ENCODE data around the gene PRR7.
A peak's percentile ranks its signal among the peaks of the same experiment; 100 is the strongest.
"Not testable (repeated sequence)": the region's sequence is repeated elsewhere in the genome, so short reads cannot be mapped to it uniquely, and the experiment has no call there.

PRR7 gene

DNA sequence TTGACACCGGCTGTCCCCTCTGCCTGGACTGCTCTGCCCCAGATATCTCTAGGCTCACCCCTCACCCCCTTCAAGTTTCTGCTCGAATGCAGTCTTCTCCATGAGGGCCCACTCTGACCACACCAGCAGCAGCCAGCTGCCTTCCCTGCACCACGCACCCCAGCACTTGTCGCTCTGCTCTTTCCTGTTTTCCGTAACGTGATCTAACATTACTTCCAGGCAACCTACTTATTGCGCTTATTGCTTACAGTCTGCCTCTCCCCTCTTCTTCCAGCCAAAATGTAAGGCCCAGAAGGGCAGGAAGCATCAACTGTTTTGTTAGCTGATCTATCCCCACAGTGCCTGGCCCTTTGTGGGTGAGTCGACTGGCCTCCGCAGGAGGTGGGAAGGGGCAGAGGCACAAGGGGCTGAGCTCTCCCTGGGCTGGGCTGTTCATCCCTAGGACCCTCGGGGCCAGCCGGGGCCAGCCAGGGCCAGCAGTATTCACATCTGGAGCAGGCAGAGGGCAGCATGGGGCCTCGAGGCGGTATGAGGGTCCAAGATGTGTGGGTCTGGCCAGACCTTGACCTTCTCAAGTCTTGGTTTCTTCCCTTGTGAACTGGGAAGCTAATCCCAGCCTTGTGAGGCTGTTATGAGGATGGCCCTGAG is 38.4 kb downstream of the PRR7 start:
- no peak for DNase-seq (ENCODE audit: low spot score)

DNA sequence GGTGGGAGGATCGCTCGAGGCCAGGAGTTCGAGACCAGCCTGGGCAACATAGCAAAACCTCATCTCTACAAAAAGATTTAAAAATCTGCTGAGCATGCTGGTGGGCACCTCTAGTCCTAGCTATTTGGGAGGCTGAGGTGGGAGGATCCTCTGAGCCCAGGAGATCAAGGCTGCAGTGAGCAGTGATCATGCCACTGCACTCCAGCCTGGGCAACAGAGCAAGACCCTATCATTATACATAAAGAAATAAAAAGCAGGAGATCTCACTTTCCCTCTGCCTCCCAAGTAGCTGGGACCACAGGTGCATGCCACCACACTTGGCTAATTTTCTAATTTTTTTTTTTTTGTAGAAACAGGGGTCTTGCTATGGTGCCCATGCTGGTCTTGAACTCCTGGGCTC is 39.1 kb downstream of the PRR7 start:
- not testable (repeated sequence) for DNase-seq (ENCODE audit: low spot score)

DNA sequence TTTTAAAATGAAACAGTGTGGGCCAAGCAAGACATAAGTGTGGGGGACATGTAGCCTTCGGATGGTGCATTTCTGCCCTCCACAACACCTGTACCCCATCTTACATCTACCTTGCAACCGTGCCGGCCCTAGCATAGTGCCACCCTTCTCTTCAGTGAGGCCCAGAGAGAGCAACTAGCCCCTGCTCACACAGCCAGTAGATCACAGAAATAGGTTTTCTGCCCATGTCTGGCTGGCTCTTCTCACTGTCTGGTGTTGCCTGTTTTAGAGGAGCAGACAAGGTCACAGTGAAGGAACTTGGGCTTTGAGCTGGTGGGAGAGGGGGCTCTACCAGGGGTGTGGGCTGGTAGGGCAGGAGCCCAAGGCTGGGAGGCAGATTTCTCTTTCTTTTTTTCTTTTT is 39.6 kb downstream of the PRR7 start:
- no peak for DNase-seq (ENCODE audit: low spot score)

DNA sequence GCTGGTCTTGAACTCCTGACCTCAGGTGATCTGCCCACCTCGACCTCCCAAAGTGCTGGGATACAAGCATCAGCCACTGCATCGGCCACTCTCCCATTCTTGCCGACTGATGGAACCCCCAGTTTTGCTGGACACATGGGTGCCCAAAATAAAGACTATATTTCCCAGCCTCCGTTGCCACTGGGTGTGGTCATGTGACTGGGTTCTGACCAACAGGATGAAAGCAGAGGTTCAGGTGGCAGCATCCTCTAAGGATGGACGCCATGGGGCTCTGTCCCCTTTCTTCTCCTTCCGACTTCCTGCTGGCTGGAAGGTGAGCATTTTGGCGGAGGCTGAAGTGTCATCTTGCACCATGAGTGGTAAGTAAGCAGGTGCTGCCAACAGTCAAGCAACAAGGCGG is 40.5 kb downstream of the PRR7 start:
- DNase-seq (ENCODE audit: low spot score): no peak

DNA sequence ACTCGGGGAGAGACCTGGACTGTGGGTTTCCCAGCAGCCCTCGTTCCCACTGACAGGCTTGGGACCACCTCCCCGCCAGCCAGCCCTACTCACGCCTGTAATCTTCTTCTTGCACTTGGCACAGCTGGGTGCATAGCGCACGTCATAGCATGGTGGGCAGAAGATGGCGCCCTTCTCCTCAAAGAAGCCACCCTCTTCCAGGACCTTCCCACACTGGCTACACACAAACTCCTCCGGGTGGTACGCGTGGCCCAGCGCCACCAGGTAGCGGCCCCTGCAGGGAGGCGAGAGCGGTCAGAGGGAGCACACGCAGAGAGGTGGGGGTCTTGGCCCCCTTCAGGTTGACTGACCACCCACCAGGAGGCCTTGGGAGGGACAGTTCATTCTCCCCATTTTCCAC is 41.4 kb downstream of the PRR7 start:
- DNase-seq (ENCODE audit: low spot score): no peak

DNA sequence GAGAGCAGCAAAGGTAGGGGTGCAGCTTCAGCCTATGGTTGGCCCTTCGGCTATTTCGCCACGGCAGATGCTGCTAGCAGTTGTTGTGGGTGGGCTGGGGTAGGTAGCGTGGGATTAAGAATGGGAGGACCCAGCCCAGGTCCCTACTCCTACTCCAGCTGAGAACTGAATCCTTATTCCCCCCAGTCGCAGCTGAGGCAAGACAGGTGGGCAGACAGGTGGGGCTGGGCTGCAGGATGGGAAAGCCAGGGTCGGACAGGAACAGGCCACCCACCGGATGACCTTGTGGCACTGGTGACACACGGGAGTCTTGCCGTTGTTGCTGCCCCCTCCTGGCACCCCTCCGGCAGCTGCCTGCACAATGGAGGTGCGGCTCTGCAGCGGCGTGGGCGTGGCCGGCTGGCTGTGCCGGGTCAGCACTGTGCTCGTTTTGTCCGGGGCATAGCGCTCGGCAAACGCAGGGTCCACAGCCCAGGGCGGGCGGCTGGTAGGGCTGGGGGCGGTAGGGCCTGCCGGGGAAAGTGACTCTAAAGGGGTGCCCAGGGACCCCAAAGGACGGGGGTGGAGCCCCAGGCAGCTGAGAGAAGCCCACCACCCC is 42.6 kb downstream of the PRR7 start:
- DNase-seq (ENCODE audit: low spot score): no peak

DNA sequence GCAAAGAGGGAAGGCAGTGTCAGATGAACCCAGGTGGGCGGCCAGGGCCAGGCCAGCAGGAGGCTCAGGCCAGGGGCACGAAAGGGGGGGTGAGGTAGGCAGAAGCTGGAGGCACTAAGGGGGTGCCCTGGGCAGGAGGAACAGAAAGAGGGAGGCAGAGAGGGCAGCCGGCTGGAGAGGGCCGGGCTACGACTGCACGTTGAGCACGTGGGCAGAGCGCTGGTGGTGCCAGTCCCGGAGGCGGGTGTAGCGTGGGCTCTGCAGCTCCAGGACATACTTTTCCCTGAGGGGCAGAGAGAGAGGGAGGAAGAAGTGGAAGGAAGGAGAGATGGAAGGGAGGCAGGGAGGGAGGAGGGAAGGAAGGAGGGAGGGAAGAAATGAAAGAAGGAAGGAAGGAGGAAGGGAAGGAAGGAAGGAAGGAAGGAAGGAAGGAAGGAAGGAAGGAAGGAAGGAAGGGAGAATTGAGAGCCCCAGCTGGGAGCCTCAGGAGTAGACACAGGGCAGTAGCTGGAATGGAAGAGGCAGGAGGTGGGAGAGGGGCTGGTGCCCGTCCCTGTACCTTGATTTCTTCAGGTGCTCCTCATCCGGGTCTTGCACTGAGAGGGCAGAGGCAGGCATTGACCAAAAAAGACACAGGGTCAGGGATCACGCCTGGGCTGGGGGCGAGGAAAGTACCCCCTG is 43.8 kb downstream of the PRR7 start:
- no peak for DNase-seq (ENCODE audit: low spot score)

DNA sequence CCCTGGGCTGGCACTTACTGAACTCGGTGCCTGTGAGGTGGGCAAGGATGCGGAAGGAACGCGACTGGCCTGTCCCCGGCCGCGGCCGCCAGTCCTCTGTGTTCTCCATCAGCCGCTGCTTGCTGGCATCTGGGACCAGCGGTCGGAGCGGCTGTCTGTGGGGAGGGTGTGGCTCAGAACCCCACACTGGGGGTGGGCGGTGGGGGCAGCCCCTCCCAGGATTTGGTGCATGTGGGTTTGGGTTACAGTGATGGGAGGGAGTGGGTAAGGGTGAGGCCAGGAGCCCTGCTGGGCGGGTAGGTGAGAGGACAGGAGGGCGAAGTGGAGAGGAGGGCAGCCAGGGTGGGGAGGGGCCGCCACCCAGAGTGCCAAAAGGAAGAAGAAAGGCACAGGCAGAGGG is 44.4 kb downstream of the PRR7 start:
- DNase-seq (ENCODE audit: low spot score): no peak

DNA sequence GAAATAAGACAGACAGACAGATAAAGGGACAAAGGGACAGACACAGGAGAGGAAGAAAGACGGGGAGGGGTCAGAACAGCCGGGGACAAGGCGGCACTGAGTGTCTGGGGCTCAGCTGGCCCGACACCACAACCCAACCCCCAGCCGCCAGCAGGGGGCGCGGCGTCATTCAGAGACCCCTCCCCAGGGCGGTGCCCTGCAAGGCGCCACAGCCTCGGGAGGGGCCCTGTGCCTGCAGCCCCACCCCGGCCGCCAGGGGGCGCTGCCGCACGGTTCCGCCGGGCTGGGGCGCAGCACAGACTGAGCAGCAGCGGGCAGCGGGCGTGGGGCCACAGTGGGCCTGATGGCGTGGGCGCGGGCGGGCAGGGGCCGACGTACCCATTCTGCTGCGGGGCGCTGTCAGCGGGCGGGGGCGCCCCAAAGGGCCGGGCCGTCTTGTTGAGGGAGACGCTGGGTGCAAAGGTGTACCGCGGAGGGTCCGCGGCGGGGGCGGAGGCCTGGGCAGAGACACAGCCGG is 44.9 kb downstream of the PRR7 start:
- DNase-seq (ENCODE audit: low spot score): peak; percentile 37

DNA sequence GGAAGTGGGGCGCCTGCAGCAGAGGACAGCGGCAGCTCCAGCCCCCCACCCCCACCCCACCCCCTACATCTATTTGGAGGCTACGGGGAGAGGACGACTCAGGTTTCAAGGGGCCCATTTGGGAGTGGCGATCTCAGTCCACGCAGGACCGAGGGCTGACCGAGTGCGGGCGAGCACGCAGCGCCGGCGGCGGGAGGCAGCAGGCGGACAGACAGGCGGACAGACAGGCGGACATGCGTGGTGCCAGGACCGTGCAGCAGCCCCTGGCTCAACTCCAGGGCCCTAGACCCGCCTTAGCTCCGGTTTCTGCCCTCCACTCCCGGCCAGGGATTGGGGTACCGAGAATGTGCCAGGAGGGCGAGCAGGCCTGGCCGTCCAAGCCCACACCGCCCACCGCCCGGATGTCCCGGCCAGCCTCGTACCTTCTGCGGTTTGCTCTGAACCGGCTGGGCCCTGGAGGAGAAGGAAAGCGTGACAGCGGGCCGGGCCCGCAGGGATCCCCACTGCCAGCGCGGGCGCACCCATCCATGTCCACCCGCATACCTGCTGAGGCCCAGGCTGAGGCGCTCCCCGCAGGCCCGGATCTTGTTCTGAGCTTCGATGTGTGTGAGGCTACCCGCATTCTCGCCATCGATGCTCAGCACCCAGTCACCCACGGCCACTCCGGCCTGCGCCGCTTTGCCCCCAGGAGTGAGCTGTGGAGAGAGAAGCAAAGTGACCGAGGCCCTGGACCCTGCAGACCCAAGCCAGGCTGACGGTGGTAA is 45.6 kb downstream of the PRR7 start:
- no peak for DNase-seq (ENCODE audit: low spot score)

DNA sequence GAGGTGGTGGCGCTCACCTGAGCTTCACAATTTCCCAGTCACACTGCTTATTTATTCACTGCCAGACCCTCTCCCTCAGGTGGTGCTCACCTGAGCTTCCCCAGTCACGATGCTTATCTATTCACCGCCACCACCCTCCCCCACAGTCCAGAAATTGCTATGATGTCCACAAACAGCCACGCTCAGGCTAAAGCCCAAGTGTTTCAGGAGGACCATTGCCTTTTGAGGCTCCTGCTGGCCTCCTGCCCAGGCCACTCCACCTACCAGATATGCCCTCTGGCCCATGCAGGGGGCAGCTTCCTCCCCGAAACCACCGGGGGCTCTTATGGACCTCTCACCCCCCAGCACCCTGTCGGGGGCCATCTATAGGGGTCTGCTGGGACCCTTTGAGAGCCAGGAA is 46.2 kb downstream of the PRR7 start:
- DNase-seq (ENCODE audit: low spot score): no peak

DNA sequence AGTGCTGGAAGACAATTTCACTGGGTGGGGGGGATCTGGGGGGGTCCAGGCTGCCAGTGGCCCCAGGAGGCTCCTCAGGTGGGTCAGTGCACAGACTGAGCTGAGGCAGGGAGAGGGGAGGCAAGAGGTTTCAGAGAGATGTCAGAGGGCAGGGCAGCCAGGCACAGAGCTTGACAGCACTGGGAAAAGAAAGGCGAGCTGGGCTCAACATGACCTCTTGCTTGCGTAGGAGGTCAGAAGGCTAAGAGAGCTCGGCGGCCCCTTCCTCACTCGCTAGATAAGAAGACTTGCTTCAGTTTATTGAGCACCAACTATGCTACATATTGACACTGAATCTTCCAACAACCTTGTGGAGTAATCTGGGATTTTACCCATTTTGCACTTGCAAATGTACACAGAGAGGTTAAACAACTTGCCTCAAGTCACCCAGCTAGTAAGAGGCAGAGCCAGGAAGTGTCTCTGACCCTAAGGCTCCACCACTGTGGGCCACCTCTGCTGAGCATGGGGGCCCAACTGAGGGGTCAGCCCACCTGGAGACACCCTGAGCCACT is 47.3 kb downstream of the PRR7 start:
- DNase-seq (ENCODE audit: low spot score): no peak

DNA sequence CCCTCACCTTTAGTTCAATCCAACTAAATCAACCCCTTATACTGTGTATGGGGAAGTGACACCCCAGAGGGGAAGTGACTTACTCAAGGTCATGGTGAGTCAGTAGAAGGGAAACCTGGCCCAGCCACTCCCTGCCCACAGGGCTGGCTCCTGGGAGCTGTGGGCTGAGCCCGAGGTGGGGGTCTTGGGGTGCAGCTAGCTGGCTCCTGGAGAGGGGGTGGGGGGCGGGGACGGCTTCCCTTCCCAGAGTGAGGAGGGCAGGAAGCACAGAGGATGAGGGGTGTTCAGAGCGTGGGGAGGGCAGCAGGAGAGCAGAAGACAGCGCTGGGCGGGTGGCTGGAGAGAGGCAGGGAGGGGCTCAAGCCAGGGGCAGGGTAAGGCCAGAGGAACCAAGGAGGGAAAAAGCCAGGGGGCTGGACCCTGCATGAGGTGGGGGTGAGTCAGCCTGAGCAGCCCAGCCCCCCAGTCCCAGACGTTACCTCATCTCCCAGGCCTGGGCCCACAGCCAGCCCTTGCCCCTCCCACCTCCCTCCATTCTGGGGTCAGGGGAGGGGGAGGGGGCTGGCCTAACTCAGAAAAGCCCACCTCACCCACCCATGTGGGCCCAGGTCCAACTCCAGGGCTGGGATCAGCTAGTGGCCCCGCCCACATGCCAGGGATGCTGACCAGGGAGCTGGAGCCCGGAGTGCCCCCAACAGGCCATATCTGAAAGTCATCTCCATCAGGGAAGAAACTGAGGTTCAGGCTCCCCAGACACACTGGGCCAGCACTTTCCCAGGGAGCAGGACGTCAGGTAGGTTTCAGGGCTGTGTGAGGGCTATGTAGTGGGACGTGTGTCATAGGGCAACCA is 48.0 kb downstream of the PRR7 start:
- DNase-seq (ENCODE audit: low spot score): peak; percentile 92

DNA sequence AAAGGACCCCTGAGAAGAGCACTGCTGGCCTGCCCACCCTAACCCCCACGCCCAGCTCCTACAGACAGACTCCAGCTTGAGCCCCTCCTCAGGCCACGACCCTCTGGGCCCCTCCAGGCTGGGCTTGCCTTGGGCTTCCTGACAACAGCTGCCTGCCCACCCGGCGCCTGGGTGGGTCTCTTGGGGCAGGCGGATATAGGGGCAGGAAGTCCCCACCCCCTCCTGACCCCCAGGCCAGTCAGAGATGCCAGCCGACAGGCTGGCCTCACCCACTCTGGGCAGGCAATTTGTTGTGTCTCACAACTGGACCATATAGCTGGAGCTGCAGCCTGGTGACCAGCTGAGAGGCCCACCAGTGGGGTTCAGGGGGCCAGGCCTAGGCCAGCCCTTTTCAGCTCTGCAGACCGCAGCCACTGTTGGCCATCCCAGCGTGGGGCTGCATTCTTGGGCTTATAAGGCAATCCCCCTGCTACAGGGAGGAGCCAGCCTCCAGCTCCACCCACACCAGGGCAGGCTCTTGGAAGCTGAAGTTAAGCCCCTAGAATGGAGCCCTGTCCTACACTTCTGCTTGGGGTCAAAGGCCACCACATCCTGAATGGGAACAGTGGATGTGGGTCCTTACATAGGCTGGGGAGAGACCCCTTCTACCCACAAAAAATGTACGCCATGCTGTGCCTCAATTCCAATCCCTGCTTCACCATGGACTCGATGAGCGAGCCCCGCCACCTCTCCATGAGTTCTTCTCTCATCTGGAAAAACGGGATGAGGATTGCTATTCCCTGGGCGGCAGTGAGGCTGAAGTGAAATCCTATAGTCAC is 48.8 kb downstream of the PRR7 start:
- peak; percentile 82 for DNase-seq (ENCODE audit: low spot score)

DNA sequence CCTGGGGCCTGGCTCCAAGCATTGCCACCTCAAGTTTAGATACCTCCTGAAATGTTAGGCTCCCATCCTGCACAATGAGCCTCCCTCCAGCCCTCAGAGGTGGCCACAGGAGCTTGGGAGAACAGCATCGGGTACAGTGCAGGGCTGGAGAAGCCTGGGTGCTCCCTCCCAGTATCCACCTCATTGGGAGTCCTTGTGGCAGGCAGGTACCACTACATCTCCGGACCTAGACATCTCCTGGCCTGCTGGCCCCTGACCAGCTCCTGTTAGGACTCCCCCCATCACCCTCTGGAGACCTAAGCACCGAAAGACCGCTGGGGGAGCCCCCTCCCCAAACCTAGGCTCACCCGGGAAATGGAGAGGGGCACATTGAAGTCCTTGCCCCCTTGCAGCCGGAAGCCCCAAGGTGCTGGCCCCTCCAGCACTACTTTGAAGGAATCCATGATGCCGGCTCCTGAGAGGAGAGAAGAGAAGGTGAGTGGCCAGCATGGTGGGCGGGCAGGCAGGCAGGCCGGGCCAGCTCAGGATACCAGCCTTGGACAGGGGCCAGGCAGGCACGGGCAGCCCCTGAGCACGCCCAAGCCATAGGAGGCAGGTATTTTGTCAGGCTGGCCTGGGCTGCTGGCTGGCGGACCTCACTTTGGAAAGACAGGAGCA is 49.6 kb downstream of the PRR7 start:
- peak; percentile 87 for DNase-seq (ENCODE audit: low spot score)

DNA sequence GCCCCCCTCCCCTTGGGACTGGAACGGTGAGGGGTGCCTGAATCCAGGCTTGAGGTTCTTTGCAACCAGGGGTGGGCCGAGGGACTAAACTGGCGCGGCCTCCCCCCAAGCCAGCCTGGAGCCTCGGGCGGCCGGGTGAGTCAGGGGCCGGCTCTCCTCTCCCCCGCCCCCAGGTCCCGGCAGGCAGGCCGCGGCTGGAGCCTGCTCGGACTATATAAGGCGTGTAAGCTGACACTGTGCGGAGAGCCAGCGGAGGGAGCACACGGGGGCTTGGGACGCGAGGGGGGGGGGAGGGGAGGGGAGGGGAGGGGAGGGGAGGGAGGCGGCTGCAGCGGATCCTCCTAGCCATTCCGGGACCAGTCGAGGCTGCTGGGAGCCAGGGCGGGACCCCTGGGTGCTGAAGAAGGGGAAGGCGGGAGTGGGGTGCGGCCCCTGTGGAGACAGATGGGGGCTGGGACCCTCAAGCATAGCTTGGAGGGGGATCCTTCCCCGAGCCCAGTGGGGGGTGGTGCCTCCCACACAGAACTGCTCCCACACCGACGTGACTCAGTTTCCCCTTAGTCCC is 50.2 kb downstream of the PRR7 start:
- peak; percentile 96 for DNase-seq (ENCODE audit: low spot score)

DNA sequence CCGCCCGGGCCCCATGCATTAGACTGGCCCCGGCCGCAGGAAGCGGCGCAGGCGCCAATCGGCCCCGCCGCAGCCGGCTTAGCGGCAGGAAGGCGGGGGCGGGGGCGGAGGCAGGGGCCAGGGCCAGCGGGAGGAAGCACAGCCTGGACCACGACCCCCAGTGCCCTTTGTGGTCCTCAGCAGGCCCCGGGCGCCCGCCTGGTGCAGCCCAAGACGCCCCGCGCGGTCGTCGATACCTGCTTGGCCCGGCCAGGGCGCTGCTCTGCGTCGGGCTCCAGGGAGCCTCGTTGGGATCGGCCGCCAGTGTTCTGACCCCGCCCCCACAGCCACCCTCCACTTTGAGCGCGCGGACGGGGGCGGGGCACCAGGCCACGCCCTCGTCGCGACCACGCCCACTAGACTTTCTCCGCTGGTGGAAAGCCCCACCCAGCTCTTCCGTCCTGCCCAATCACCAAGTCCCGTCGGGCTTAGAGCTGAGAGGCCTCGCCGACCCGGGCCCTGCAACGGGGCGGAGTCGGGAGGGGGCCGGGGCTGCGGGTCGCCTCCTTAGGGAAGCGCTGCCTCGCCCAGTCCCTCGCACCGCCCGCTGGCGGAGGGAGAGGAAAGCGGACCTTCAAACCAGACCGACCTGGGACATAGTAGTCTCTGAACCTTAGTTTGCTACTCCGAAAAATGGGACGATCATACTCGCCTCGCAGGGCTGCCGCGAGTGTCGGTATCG is 50.8 kb downstream of the PRR7 start, which contains the start of gene PDLIM7:
Gene PDLIM7, minus strand, starts transcription at position 313 of the 721 bp plus-strand sequence. CDS start 1,092 bp downstream, outside the sequence.
- peak; percentile 92 for DNase-seq (ENCODE audit: low spot score)

DNA sequence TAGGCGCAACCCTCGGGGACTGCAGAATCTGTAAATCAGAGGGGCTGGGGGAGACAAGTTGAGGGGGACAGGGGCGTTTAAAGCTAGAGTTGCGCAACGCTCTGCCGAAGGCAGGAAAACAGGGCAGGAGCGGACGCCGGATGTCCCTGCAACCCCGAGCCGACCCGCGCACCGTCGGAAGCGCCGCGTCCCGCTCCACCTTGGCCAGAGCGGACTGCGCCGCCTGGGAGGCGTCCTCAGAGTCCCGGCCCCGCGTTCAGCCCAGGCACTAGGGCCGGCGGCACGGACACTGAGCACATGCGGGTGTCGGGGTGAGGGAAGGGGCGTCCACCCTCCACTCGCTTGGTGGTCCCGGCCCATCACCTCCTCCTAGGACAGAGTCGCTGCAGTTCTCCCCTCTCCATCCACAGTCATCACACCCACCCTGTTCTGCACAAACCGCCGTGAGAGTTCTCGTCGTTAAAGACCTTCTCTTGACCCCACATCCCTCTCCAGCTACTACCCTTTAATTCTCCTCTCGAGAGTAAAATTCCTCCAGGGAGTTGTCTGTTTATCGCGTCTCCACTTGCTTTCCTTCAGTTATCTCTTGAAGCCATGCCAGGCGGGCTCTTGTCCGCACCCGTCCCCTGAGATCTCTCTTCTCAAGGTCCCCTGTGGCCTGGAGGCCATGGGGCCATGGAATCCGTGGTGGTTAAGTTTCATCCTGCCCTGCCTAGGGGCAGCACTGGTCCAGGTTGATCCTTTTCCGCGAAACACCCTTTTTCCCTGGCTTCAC is 51.6 kb downstream of the PRR7 start:
- no peak for DNase-seq (ENCODE audit: low spot score)
